Measurements from ENCODE around the gene ZCCHC14. TPM values are rescaled to one million over a fixed set of nuclear protein-coding genes. Genes with fewer than 3 reads are reported as not detected.

ZCCHC14 gene
- polyA plus RNA-seq, 1 experiment: 2.7 TPM

DNA sequence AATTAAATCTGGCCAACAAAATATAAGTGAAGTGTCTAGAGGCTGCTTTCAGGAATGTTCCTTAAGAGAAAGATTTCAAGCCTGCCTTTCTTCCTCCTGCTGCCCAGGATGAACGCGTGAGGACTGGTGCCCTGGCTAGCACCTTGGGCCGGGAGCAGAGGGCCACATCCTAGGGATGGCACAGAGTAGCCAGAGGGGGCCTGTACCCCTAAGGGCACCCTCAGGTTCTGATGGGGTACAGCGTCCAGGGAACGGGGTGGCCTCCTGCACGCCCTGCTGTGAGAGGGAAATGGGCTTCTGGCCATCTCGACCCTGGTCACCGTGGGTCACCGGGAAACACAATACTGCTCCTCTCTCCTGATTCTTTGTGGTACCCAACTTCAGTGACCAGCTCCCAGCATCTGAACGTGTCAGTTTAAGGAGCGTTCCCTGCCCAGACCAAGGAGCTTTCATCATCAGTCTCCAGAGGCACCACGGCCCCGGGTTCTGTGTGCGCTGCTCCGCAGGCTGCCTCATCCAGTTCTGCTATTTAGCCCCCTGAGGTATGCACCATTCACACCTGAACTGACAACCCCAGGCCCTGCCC is 60.4 kb downstream of the ZCCHC14 start:
- ChIA-PET POLR2A (no interaction called here), CTCF (interaction anchor here (1.6 kb wide), 2 partner anchors 12 to 15 kb away, joined by 6 to 9 read pairs; no protein-coding TSS in a partner anchor)
- TF ChIP-seq, protein P1, sequence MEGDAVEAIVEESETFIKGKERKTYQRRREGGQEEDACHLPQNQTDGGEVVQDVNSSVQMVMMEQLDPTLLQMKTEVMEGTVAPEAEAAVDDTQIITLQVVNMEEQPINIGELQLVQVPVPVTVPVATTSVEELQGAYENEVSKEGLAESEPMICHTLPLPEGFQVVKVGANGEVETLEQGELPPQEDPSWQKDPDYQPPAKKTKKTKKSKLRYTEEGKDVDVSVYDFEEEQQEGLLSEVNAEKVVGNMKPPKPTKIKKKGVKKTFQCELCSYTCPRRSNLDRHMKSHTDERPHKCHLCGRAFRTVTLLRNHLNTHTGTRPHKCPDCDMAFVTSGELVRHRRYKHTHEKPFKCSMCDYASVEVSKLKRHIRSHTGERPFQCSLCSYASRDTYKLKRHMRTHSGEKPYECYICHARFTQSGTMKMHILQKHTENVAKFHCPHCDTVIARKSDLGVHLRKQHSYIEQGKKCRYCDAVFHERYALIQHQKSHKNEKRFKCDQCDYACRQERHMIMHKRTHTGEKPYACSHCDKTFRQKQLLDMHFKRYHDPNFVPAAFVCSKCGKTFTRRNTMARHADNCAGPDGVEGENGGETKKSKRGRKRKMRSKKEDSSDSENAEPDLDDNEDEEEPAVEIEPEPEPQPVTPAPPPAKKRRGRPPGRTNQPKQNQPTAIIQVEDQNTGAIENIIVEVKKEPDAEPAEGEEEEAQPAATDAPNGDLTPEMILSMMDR (IDR thresholded peaks at IDR 0.05; ENCODE audit: insufficient read depth, low read depth, low read length): no peak

DNA sequence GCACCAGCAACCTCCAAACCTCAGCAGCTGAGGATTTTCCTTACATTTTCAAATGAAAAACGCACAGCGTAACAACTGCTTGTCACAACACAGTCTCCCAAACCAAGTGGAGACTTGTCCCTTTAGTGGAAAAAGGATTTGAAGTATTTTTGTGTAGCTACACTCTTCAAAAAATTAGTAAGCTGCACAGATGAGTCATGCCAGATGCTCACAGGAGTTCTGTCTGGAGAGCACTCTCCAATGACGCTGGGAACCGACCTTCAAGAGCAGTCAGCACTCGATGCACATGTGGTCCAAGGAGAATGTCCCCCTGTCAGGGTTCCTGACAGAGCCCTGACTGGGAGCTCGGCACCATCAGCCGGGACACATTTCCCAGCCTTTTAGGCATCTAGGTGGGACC is 60.9 kb downstream of the ZCCHC14 start:
- POLR2A ChIA-PET: no interaction called here
- CTCF ChIA-PET: interaction anchor here (1.4 to 1.6 kb wide), 3 partner anchors 11 to 204 kb away, joined by 4 to 9 read pairs (median 6); no protein-coding TSS in a partner anchor
- TF ChIP-seq, protein P1 (IDR thresholded peaks at IDR 0.05; ENCODE audit: insufficient read depth, low read depth, low read length): no peak
- peaks cover 1% of the 10 kb centered on the region; the same call in 1 of the 2 replicates for H3K36me3 ChIP-seq (ENCODE audit: control insufficient read depth, insufficient read depth, low read length)
- DNase-seq (ENCODE audit: low read depth): peak; percentile 47
- H3K4me3 ChIP-seq (ENCODE audit: low read depth, low read length): no peak overlapping the region
- H3K27me3 ChIP-seq (ENCODE audit: control insufficient read depth, insufficient read depth, low read length): no peaks in the 10 kb centered on the region

More for the DNA sequence above, 60.4 kb downstream of the ZCCHC14 start:
- DNase-seq (ENCODE audit: low read depth): no peak
- no peaks in the 10 kb centered on the region for H3K36me3 ChIP-seq (ENCODE audit: control insufficient read depth, insufficient read depth, low read length)
- H3K27me3 ChIP-seq (ENCODE audit: control insufficient read depth, insufficient read depth, low read length): no peaks in the 10 kb centered on the region
- H3K4me3 ChIP-seq (ENCODE audit: low read depth, low read length): no peak overlapping the region

DNA sequence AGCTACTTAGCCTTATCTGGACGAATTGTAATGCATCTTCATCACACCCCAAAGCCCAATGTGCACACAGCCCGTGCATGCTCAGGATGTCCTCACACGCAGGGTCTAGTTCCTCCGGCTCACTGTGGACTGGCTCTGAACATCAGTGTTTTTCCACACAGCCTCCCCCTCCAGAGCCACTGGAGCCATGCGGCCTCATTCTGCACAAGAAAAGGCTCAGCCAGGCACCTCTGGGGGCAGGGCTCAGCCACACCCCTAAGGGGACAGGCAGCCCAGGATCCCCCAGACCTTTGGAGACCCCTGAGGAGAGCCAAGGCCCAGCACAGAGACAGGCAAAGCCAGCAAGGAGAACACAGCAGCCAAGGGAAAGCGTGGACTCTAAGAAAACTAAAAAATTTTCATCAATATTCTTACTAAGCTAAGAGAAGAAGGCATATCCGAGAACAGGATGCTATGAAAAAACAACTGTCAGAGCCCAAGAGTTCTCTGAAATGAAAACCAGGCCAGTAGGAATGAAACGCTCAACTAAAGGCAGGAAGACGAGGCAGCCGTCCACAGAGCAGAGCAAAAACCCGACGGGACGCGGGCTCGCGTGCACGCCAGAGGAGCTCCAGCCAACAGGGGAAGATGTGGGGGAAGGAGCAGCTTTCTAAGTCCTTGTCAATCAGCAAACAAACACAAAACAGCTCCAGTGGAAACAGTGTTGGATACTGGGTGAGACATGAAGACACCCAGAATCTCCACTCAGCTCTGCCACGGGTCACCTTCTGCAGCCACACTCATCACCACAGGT is 66.2 kb downstream of the ZCCHC14 start:
- Histone ChIP-seq H3K4me3 (ENCODE audit: low read depth, low read length) (no peak overlapping the region), H3K36me3 (ENCODE audit: control insufficient read depth, insufficient read depth, low read length) (peaks cover 7% of the 10 kb centered on the region), H3K27me3 (ENCODE audit: control insufficient read depth, insufficient read depth, low read length) (no peaks in the 10 kb centered on the region)
- ChIA-PET POLR2A (no interaction called here), CTCF (interaction anchor here (1.3 to 1.4 kb wide), 2 partner anchors 10 to 210 kb away, joined by 4 read pairs; no protein-coding TSS in a partner anchor)
- TF ChIP-seq, protein P1 (IDR thresholded peaks at IDR 0.05; ENCODE audit: insufficient read depth, low read depth, low read length): no peak
- no peak for DNase-seq (ENCODE audit: low read depth)

DNA sequence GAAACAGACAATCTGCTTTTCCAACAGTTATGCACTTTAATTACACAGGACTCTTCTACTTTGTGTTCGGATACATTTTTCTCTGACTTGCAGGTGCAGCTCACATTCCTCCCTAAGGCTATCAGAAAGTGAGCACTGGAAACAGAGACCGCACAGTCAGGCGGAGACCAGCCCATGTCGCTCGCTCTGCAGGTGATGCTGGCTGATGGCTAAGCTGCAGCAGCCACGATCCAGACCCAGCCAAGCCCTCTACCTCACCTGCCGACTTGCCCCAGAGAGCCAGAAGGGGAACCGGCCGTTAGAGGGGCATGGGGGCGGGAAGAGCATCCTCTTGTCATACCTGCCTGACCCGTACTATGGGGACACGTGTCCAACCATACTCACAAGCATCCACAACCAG is 66.9 kb downstream of the ZCCHC14 start:
- CTCF ChIA-PET: interaction anchor here (1.0 kb wide), 1 partner anchor 210 kb away, joined by 4 read pairs; no protein-coding TSS in a partner anchor

More for the DNA sequence above, 66.9 kb downstream of the ZCCHC14 start:
- DNase-seq (ENCODE audit: low read depth): no peak
- Histone ChIP-seq H3K27me3 (ENCODE audit: control insufficient read depth, insufficient read depth, low read length) (no peaks in the 10 kb centered on the region), H3K36me3 (ENCODE audit: control insufficient read depth, insufficient read depth, low read length) (peaks cover 7% of the 10 kb centered on the region), H3K4me3 (ENCODE audit: low read depth, low read length) (no peak overlapping the region)
- TF ChIP-seq, protein P1 (IDR thresholded peaks at IDR 0.05; ENCODE audit: insufficient read depth, low read depth, low read length): no peak
- POLR2A ChIA-PET: no interaction called here

Data from BJ (cell line).